NCI-H510A (cell line): Measurements from ENCODE around the gene KPNA1.
A peak's percentile ranks its signal among the peaks of the same experiment; 100 is the strongest.

Experiments
- DNase-seq: peaks from one replicate; lab custom pipeline; 2025; lab: John Stamatoyannopoulos, UW

The KPNA1 gene

GRCh38 chr3:122514123-122515019, at the start of gene KPNA1:
TSS of gene KPNA1 (minus strand) at chr3:122514939. CDS start at chr3:122496565, 18,374 bp downstream.
- peak; percentile 62 for DNase-seq

GRCh38 chr3:122564155-122564912, 49.6 kb upstream of the KPNA1 start, which contains the start of the genes DTX3L and PARP9:
TSS of gene DTX3L (plus strand) at chr3:122564338. CDS start at chr3:122564427, 89 bp downstream.
TSS of gene PARP9 (minus strand) at chr3:122564300. CDS start at chr3:122559620, 4,680 bp downstream.
- DNase-seq = peak; percentile 78

DNA sequence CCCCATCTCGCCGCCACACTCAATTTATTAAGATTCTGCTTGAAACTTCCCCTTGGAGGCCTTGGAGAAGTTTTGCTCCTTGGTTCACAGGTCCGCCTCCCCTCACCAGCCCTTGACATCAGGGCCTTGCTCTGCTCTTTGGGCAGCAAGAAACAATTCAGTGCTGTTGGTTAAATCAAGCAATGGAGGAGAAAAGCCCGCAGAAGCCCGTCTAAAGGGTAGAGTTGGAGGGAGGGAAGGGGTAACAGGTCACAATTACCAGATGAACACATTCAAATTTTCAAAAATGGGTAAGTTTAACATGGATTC, 48.9 kb upstream of the KPNA1 start:
- DNase-seq = no peak

GRCh38 chr3:122562923-122563716, 48.4 kb upstream of the KPNA1 start:
- no peak for DNase-seq

DNA sequence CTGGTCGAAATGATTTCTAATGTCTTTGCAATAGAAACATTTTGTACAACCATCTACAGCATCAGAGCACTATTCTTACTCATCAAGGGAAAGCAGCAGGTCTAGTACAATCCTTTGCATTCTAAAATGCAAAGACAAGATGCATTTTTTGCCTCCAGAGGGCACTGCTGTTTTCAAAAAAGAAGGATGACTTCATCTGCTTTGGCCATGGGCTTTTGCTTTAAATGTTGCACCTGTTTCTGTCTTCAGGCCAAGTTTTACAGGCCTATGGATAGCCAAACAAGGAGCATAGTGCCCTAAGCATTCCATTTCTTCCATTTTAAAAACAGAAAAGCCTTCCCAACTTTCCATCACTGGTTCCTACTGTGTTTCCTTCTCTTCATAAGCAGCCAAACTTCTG, 45.9 kb upstream of the KPNA1 start:
- DNase-seq = no peak

- DNase-seq = no peak
Observed at GRCh38 chr3:122559906-122560305, 45.2 kb upstream of the KPNA1 start.

DNA sequence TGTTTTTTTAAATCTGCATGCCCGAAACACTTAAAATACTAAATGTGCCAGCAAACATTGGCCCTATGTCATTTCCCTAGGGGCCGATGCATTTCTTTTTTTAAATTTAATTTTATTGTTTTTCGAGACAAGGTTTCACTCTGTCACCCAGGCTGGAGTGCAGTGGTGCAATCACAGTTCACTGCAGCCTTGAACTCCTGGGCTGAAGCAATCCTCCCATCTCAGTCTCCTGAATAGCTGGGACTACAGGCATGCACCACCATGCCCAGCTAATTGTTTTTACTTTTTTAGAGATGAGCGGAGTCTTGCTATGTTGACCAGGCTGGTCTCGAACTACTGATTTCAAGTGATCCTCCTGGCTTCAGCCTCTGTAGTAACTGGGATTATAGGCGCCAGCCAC, 43.9 kb upstream of the KPNA1 start:
- DNase-seq = no peak

DNA sequence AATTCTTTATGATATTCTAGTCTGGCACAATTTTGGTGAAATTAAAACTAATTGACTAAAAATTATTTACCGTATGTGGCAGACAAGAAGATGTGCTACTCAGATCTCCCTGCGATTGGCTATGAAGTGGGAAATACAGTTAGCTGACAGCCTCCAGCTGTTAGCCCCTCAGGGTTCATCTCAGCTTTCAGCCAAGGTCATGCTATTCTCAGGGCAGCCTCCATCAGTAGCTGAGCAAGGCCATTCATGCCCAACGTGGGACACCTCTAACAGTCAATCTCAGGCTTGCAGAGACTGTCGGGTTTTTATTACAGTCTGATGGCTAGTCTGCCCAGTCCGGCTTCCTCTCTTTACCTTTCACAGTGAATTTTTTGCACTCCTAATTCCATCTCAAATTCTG, 42.6 kb upstream of the KPNA1 start:
- DNase-seq = no peak

- DNase-seq = no peak
Observed at GRCh38 chr3:122555275-122556071, 40.7 kb upstream of the KPNA1 start.

- DNase-seq = no peak
Observed at GRCh38 chr3:122553171-122553570, 38.4 kb upstream of the KPNA1 start.

DNA sequence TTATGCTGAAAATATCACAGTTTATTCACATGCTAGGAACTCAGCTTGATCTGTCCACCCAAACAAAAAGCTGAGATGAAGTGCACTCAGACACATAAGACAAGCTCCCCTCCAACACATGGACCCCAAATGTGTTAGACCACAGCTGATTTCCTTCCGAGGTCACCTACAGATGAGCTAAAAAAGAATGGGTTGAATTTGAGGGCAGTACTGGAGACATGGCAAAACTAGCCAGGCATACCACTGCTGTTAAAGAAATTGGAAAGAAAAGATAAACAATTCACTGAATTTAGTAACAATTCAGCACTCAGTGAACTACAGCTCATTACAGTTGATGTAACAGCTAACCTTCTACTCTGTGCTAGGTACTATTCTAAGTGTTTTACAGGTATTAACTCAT, 33.9 kb upstream of the KPNA1 start:
- DNase-seq = no peak

GRCh38 chr3:122548076-122548475, 33.3 kb upstream of the KPNA1 start:
- no peak for DNase-seq

DNA sequence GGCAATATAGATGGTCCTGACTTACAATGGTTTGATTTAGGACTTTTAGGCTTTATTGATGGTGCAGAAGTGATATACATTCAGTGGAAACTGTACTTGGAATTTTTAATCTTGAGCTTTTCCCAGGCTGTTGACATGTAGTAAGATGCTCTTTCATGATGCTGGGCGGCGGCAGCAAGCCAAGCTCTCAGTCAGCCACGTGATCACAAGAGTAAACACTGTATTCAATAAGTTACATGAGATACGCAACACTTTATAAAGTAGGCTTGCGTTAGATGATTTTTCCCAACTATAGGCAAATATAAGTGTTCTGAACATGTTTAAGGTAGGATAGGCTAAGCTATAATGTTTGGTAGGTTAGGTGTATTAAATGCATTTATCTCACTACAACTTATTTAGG, 31.4 kb upstream of the KPNA1 start:
- DNase-seq = no peak

GRCh38 chr3:122538956-122539490, 24.3 kb upstream of the KPNA1 start:
- no peak for DNase-seq

DNA sequence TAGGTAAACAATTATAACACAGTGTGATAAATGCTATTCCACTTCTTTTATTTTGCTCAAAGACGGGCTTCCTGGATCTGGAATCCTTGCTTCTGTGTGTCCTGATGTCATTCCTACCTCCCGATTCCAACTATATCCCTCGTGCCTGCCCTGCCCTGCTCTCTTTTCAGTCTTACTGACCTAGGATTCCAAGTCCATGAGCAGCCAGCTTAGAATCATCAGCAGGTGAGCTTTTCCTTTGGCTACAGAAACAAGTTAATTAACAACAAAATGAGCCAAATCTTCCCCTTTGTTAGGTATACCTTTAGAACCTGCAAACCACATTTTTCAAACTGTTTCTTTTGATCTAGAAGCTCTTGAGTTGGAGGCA, 21.9 kb upstream of the KPNA1 start:
- no peak for DNase-seq

DNA sequence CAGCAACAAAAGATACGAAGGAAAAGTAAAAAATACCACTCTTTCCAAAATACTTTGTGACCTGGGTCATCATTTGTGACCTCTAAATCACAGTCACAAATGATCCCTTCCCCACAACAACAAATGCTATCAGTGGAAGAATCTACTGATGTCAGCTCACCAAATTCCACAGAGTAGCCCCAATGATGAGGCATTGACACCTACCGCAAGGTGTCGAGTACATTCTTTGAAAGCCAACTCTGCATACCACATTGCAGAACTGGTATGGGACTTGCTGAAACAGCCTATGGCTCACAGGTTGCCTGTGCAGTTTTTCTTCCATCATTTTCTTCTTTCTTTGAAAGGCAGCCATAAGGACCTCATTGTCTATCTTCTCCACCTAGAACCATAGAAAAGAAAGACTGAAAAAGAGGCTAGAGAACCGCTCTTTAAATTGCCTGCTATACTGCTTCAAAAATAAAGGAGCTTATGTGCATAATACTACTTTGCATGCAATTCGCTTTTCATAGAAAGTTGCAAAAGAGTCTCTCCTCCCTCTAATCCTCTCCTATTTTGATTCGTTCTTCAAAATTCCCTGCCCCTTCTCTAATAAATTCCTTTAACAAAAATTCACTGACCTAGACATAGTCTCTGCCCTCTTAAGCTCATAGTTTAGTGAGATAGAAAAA, 21.4 kb upstream of the KPNA1 start:
- no peak for DNase-seq

- DNase-seq = no peak
Observed at GRCh38 chr3:122533931-122534334, 19.2 kb upstream of the KPNA1 start.

GRCh38 chr3:122533480-122533879, 18.7 kb upstream of the KPNA1 start:
- no peak for DNase-seq

DNA sequence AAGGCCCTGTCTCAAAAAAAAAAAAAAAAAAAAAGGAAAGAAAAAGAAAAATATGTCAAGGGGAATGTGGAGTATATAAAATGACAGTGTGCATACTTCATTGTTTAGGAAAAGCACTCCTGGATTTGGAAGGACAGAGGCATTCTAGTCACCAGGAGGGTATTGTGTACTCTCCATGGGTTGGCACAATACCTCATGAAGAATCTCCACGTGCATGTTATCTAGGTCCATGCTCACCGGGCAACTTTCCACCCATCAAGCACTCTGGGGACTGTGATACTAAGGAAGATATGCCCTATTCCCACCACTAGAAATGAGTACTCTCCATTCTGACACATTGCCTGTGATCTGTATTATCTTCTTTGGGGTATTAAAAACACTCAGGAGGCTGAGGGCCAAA, 15.4 kb upstream of the KPNA1 start:
- no peak for DNase-seq

GRCh38 chr3:122523317-122523716, 8.6 kb upstream of the KPNA1 start:
- DNase-seq = no peak

DNA sequence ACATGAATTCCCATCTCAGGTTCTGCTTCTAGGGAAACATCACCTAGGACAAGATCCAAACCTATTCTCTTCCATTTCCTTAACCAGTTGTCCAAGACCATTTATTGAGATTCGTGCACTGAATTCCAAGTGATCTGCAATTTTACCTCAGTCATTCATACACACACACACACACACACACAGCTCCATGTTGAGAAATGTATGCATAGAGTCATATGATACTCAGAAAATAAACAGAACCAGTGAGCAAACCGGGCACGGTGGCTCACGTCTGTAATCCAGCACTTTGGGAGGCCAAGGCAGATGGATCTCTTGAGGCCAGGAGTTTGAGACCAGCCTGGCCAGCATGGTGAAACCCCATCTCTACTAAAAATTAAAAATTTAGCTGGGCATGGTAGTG, 6.1 kb upstream of the KPNA1 start:
- DNase-seq = no peak
